PFSK-1 (cell line): ENCODE results near the gene STIM1.

Source experiments
- FOXP2 ChIP-seq: optimal IDR thresholded peaks from 2 replicates; pipeline ENCODE3; 2011; ENCODE audit warnings: borderline replicate concordance, control low read depth, inconsistent platforms; ENCODE audit not compliant: insufficient read depth; ENCODE audit errors: extremely low read length, extremely low read depth
- POLR2AphosphoS5 ChIP-seq: IDR thresholded peaks from 2 replicates; pipeline ENCODE4 v1.6.1; 2012; ENCODE audit warnings: low read depth, mild to moderate bottlenecking, control low read depth, low read length, moderate library complexity
- SIN3A ChIP-seq: IDR thresholded peaks from 2 replicates; pipeline ENCODE4 v1.6.1; 2012; ENCODE audit warnings: mild to moderate bottlenecking, low read length, moderate library complexity, borderline replicate concordance; ENCODE audit not compliant: insufficient read depth
- TAF1 ChIP-seq: IDR thresholded peaks from 2 replicates; pipeline ENCODE4 v1.6.1; 2012; ENCODE audit warnings: low read length, control low read depth, borderline replicate concordance; ENCODE audit not compliant: insufficient read depth
- TF ChIP-seq, protein P1 (sequence below), 2 experiments: IDR thresholded peaks; 2 replicates each; pipeline versions ENCODE4 v1.6.1 to v1.8.0; 2011 to 2012; ENCODE audit warnings: low read depth in 2 of 2, low read length in 2 of 2, control low read depth in 1 of 2, inconsistent platforms in 1 of 2, mild to moderate bottlenecking in 1 of 2, moderate library complexity in 1 of 2; ENCODE audit not compliant: insufficient read depth in 1 of 2

The STIM1 gene

DNA sequence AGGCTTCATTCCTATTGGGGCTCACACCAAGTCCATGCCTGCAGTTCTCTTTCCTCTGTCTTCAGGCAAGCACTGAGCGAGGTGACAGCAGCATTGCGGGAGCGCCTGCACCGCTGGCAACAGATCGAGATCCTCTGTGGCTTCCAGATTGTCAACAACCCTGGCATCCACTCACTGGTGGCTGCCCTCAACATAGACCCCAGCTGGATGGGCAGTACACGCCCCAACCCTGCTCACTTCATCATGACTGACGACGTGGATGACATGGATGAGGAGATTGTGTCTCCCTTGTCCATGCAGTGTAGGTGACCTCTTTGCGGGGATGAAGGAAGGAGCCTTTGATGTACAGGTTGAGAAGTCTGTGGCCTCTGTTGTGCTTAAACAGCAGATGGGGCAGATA, 227.7 kb downstream of the STIM1 start:
- no peak for TF ChIP-seq SIN3A
- TF ChIP-seq FOXP2 = no peak
- TF ChIP-seq POLR2AphosphoS5 = no peak
- TF ChIP-seq, protein P1, sequence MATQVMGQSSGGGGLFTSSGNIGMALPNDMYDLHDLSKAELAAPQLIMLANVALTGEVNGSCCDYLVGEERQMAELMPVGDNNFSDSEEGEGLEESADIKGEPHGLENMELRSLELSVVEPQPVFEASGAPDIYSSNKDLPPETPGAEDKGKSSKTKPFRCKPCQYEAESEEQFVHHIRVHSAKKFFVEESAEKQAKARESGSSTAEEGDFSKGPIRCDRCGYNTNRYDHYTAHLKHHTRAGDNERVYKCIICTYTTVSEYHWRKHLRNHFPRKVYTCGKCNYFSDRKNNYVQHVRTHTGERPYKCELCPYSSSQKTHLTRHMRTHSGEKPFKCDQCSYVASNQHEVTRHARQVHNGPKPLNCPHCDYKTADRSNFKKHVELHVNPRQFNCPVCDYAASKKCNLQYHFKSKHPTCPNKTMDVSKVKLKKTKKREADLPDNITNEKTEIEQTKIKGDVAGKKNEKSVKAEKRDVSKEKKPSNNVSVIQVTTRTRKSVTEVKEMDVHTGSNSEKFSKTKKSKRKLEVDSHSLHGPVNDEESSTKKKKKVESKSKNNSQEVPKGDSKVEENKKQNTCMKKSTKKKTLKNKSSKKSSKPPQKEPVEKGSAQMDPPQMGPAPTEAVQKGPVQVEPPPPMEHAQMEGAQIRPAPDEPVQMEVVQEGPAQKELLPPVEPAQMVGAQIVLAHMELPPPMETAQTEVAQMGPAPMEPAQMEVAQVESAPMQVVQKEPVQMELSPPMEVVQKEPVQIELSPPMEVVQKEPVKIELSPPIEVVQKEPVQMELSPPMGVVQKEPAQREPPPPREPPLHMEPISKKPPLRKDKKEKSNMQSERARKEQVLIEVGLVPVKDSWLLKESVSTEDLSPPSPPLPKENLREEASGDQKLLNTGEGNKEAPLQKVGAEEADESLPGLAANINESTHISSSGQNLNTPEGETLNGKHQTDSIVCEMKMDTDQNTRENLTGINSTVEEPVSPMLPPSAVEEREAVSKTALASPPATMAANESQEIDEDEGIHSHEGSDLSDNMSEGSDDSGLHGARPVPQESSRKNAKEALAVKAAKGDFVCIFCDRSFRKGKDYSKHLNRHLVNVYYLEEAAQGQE (IDR thresholded peaks at IDR 0.05; ENCODE audit: insufficient read depth in 1 of 2, low read depth in 2 of 2, low read length in 2 of 2) = no peak
- no peak for TF ChIP-seq TAF1

DNA sequence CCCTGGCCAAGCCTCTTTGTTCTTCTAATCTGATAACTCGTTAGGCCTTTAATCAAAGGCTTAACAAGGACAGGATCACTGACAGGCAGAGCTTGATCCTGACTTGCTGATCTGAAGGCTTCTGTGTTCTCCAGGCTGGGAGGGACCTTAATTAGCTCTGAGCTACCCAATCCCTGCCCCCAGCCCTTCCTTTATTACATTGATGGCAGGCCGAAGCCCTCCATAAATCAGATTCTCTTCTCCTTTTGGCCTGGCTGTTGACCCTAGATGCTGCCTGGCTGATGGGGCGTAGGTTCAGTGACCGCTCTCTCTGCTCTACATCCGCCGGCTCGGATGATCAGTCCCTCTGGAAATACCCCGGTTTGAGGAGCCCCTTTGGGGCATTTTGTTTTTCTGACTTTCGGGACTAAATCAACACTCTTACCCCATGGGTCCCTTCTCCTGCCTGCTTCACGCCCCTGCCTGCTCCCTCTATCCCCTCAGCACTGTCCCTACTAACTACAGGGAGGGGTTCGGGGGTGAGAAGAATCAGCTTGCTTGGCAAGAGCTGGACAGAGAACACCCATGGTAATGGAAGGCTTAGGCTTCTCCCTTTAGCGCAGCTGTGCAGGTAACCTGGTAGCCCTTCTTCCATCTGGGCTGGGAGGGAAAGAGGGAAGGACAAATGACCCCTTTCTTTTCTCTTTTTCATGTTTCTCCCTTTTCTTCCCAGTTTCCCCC, 229.1 kb downstream of the STIM1 start:
- no peak for TF ChIP-seq SIN3A
- no peak for TF ChIP-seq FOXP2
- TF ChIP-seq, protein P1 (IDR thresholded peaks at IDR 0.05; ENCODE audit: insufficient read depth in 1 of 2, low read depth in 2 of 2, low read length in 2 of 2) = no peak
- no peak for TF ChIP-seq TAF1
- TF ChIP-seq POLR2AphosphoS5 = no peak

DNA sequence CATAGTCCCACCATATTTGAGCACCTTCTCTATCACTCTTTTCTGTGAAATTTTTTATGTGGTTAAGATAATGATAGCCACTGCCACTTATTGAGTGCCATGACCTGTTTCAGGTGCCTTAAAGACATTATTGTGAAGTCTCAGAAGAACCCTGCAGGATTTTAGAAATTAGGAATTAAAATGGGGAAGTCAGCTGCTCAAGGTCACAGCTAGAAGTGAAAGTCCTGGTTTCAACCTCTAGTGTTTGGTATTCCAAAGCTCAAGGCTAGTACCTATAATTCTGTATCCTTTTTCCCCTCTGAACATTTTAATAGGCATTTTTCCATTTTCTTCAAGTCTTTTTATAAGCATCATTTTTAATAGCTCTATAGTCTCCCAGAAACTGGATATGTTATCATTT, 230.1 kb downstream of the STIM1 start:
- TF ChIP-seq SIN3A = no peak

GRCh38 chr11:4086575-4087353, 231.3 kb downstream of the STIM1 start:
- no peak for TF ChIP-seq TAF1
- no peak for TF ChIP-seq FOXP2
- TF ChIP-seq POLR2AphosphoS5 = no peak
- TF ChIP-seq, protein P1 (IDR thresholded peaks at IDR 0.05; ENCODE audit: insufficient read depth in 1 of 2, low read depth in 2 of 2, low read length in 2 of 2) = no peak
- no peak for TF ChIP-seq SIN3A

DNA sequence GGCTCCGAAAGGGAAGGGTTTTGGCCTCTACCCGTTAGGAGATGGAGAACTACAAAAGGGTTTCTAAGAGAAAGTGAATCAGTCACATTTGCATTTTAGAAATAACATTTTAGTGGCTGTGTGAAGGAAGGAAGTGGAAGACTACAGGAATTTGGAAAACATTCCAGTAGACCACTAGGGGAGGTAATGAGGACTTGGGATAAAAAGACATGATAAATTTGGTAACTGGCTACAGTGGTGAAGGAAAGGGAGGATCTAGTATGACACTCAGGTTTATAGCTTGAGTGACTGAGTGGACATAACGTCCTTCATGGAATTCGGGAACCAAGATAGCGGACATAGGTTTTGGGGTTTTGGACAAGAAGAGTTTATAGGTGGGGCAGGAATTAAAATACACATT, 232.1 kb downstream of the STIM1 start:
- TF ChIP-seq, protein P1 (IDR thresholded peaks at IDR 0.05; ENCODE audit: insufficient read depth in 1 of 2, low read depth in 2 of 2, low read length in 2 of 2) = no peak
- TF ChIP-seq SIN3A (no peak), POLR2AphosphoS5 (no peak)
